Sigmoid colon (tissue), 7 donors: ENCODE measurements around the gene CACNA2D3. TPM values are rescaled to one million over a fixed set of nuclear protein-coding genes. Genes with fewer than 3 reads are reported as not detected.
A peak's percentile ranks its signal among the peaks of the same experiment; 100 is the strongest.

Experiments
- DNase-seq: peaks from one replicate; pipeline ENCODE4 v3.0.0-alpha.2; 2019
- H3K27ac ChIP-seq, 4 donors: fragments of 200-600 bp; sonication (generic); one replicate each; pipeline ENCODE4 v1.5.1; 2016 to 2019; ENCODE audit warnings: mild to moderate bottlenecking in 1 of 4
- H3K27me3 ChIP-seq, 3 donors: fragments of 200-600 bp; sonication (generic); one replicate each; pipeline ENCODE4 v1.5.1; 2019; ENCODE audit warnings: mild to moderate bottlenecking in 1 of 3
- H3K36me3 ChIP-seq, 4 donors: fragments of 200-600 bp; sonication (generic); one replicate each; pipeline ENCODE4 v1.5.1; 2016 to 2019
- H3K4me1 ChIP-seq, 4 donors: fragments of 200-600 bp; sonication (generic); one replicate each; pipeline ENCODE4 v1.5.1; 2017 to 2019
- H3K4me3 ChIP-seq, 4 donors: fragments of 200-600 bp; sonication (generic); one replicate each; pipeline ENCODE4 v1.5.1; 2017 to 2019; ENCODE audit warnings: mild to moderate bottlenecking in 2 of 4, moderate library complexity in 1 of 4
- H3K9me3 ChIP-seq, 4 donors: fragments of 200-600 bp in 3 of 4; sonication (generic) in 3 of 4; one replicate each; pipeline versions ENCODE4 v1.5.1 to v1.6.1; 2013 to 2019
- CTCF ChIP-seq, 4 experiments: fragments of 450-650 bp in 3 of 4; fragments of 200-600 bp in 1 of 4; IDR thresholded peaks; one replicate each; pipeline ENCODE4 v1.5.1; 2016 to 2019; ENCODE audit warnings: antibody characterized with exemption in 4 of 4, mild to moderate bottlenecking in 3 of 4, moderate library complexity in 2 of 4
- EP300 ChIP-seq, 4 donors: sonication (generic); formaldehyde crosslinking; IDR thresholded peaks; one replicate each; pipeline ENCODE4 v1.6.1; 2017; ENCODE audit warnings: antibody characterized with exemption in 4 of 4
- POLR2A ChIP-seq, 2 donors: fragments of 450-650 bp; IDR thresholded peaks; one replicate each; pipeline ENCODE4 v1.6.1; 2016; ENCODE audit warnings: antibody characterized with exemption in 2 of 2, mild to moderate bottlenecking in 2 of 2, moderate library complexity in 2 of 2
- POLR2AphosphoS5 ChIP-seq, 4 donors: sonication (generic); formaldehyde crosslinking; IDR thresholded peaks; one replicate each; pipeline ENCODE4 v1.6.1; 2017; ENCODE audit warnings: antibody characterized with exemption in 4 of 4
- WGBS, 2 donors: extraction: QIAGEN DNeasy Blood & Tissue Kit; methylation state at CpG; one replicate each; pipeline ENCODE4 v1.1.7; 2013; 5-methylcytosine and 5-hydroxymethylcytosine counted together
- intact Hi-C: fragments of 100-400 bp; cut with DNase I; formaldehyde crosslinking; loops from one replicate; pipeline ENCODE4 v1.15.1; 2023
- polyA plus RNA-seq, 3 donors: library from polyadenylated mRNA; stranded (reverse); fragments of 200-250 nt; gene quantifications; one replicate each; pipeline ENCODE4 v1.2.3, GENCODE V29; 2013
- total RNA-seq, 4 donors: library from RNA; depleted of rRNA; stranded (reverse); fragments of >200 nt; gene quantifications; one replicate each; pipeline ENCODE4 v1.1.0, GENCODE V29; 2016
- donor health status: healthy with polysubstance abuse.
- donor health status: Bipolar disorder and iron deficiency.
- donor health status: healthy.

Gene CACNA2D3
- total and polyA plus RNA-seq, 7 donors: 0.32 to 10.2 (median 4.8) TPM; not detected in 1

- H3K36me3 ChIP-seq: no peaks in the 10 kb centered on the region
- WGBS, 2 donors: 67 to 68% methylated on average over 2 of the region's 2 CpGs
- no peak for TF ChIP-seq EP300 (IDR thresholded peaks at IDR 0.05)
- no peak for TF ChIP-seq POLR2A (IDR thresholded peaks at IDR 0.05)
- TF ChIP-seq POLR2AphosphoS5 (IDR thresholded peaks at IDR 0.05): no peak
- no peak for TF ChIP-seq CTCF (IDR thresholded peaks at IDR 0.05)
- H3K4me1 ChIP-seq: peaks cover 0 to 28% (median 17%) of the 10 kb centered on the region in 4 donors
- no peaks in the 10 kb centered on the region for H3K9me3 ChIP-seq
- no peak overlapping the region for H3K4me3 ChIP-seq
- intact Hi-C loops: loop anchor here (10.0 kb wide), 1 partner anchor 431 kb away; no protein-coding TSS in a partner anchor
- H3K27ac ChIP-seq: no peak overlapping the region
- no peaks in the 10 kb centered on the region for H3K27me3 ChIP-seq
- DNase-seq: no peak
Observed at GRCh38 chr3:54424292-54424691, 301.9 kb downstream of the CACNA2D3 start.

GRCh38 chr3:54426381-54426780, 304.0 kb downstream of the CACNA2D3 start:
- intact Hi-C loops: loop anchor here (5.0 to 10.0 kb wide), 3 partner anchors 428 to 1826 kb away; no protein-coding TSS in a partner anchor
- no peak overlapping the region for H3K4me3 ChIP-seq
- TF ChIP-seq CTCF (IDR thresholded peaks at IDR 0.05) (no peak), POLR2A (IDR thresholded peaks at IDR 0.05) (no peak), POLR2AphosphoS5 (IDR thresholded peaks at IDR 0.05) (no peak), EP300 (IDR thresholded peaks at IDR 0.05) (no peak)
- no peak overlapping the region for H3K27ac ChIP-seq
- H3K36me3 ChIP-seq: no peaks in the 10 kb centered on the region
- H3K27me3 ChIP-seq: no peaks in the 10 kb centered on the region
- no peak for DNase-seq
- peaks cover 0 to 28% (median 17%) of the 10 kb centered on the region in 4 donors for H3K4me1 ChIP-seq
- no peaks in the 10 kb centered on the region for H3K9me3 ChIP-seq

- Histone ChIP-seq H3K27ac (peak overlapping the region in 2 of 4 donors; percentile 33 to 41), H3K36me3 (no peaks in the 10 kb centered on the region), H3K4me3 (no peak overlapping the region), H3K4me1 (peaks cover 0 to 28% (median 17%) of the 10 kb centered on the region in 4 donors), H3K9me3 (no peaks in the 10 kb centered on the region), H3K27me3 (no peaks in the 10 kb centered on the region)
- no peak for DNase-seq
- intact Hi-C loops: loop anchor here (5.0 to 10.0 kb wide), 3 partner anchors 427 to 1825 kb away; no protein-coding TSS in a partner anchor
- TF ChIP-seq CTCF (IDR thresholded peaks at IDR 0.05): no peak
- no peak for TF ChIP-seq POLR2A (IDR thresholded peaks at IDR 0.05)
- no peak for TF ChIP-seq POLR2AphosphoS5 (IDR thresholded peaks at IDR 0.05)
- no peak for TF ChIP-seq EP300 (IDR thresholded peaks at IDR 0.05)
- 85 to 88% methylated on average over 2 of the region's 2 CpGs for WGBS, 2 donors
Observed at GRCh38 chr3:54427501-54427900, 305.1 kb downstream of the CACNA2D3 start.

GRCh38 chr3:54427941-54428871, 305.9 kb downstream of the CACNA2D3 start:
- TF ChIP-seq CTCF (IDR thresholded peaks at IDR 0.05): peak; percentile 54 to 84 (median 70)
- TF ChIP-seq POLR2A (IDR thresholded peaks at IDR 0.05): no peak
- Histone ChIP-seq H3K4me3 (no peak overlapping the region), H3K9me3 (no peaks in the 10 kb centered on the region), H3K4me1 (peaks cover 0 to 28% (median 17%) of the 10 kb centered on the region in 4 donors), H3K27me3 (no peaks in the 10 kb centered on the region), H3K27ac (peak overlapping the region in 2 of 4 donors; percentile 33 to 41), H3K36me3 (no peaks in the 10 kb centered on the region)
- 44 to 47% methylated on average over 9 of the region's 9 CpGs for WGBS, 2 donors
- intact Hi-C loops: loop anchor here (5.0 to 10.0 kb wide), 3 partner anchors 427 to 1824 kb away; no protein-coding TSS in a partner anchor
- peak; percentile 72 for DNase-seq
